Measurements from ENCODE around the gene TIMM10. TPM values are rescaled to one million over a fixed set of nuclear protein-coding genes. Genes with fewer than 3 reads are reported as not detected.
"Not testable (repeated sequence)": the region's sequence is repeated elsewhere in the genome, so short reads cannot be mapped to it uniquely, and the experiment has no call there.

The TIMM10 gene
- total and polyA plus RNA-seq, 8 donors: 1.7 to 79.6 (median 48.9) TPM

GRCh38 chr11:57536947-57537619 lies 6.5 kb upstream of the TIMM10 start, which contains the start of gene SMTNL1:
SMTNL1 (plus strand) TSS chr11:57537595; CDS start chr11:57542643, 5,048 bp downstream.
- no peak for TF ChIP-seq EP300 (IDR thresholded peaks at IDR 0.05)
- no peak for TF ChIP-seq POLR2AphosphoS5 (IDR thresholded peaks at IDR 0.05)
- no peak for TF ChIP-seq POLR2A (IDR thresholded peaks at IDR 0.05)
- no peak for TF ChIP-seq CTCF (IDR thresholded peaks at IDR 0.05)
- intact Hi-C loops (cut with DNase I; ENCODE audit: low total_unique reads): no loop called here
- Histone ChIP-seq H3K27ac (no peak within 1 kb of the TSS), H3K4me3 (no peak within 1 kb of the TSS), H3K27me3 (no peaks in the 10 kb centered on the region), H3K4me1 (no peaks in the 10 kb centered on the region), H3K36me3 (peaks cover 0 to 6% (median 0%) of the 10 kb centered on the region in 4 donors), H3K9me3 (no peaks in the 10 kb centered on the region)
- WGBS, 5 donors: 48 to 76% (median 65%) methylated on average over 14 of the region's 14 CpGs
- no peak for DNase-seq

GRCh38 chr11:57534449-57534848 lies 3.9 kb upstream of the TIMM10 start:
- intact Hi-C loops (cut with DNase I; ENCODE audit: low total_unique reads); H3K27ac ChIP-seq; H3K27me3 ChIP-seq; H3K4me3 ChIP-seq; DNase-seq; H3K9me3 ChIP-seq; H3K36me3 ChIP-seq: not testable (repeated sequence)
- 90 to 96% (median 94%) methylated on average over 7 of the region's 7 CpGs for WGBS, 5 donors
- peaks cover 7 to 17% (median 13%) of the 10 kb centered on the region in 4 donors for H3K4me1 ChIP-seq

GRCh38 chr11:57530215-57530595 lies 349 bp downstream of the TIMM10 start:
- no peak for DNase-seq
- Histone ChIP-seq H3K36me3 (peaks cover 0 to 18% (median 16%) of the 10 kb centered on the region in 4 donors), H3K27me3 (no peaks in the 10 kb centered on the region), H3K9me3 (no peaks in the 10 kb centered on the region), H3K4me1 (peaks cover 8 to 28% (median 18%) of the 10 kb centered on the region in 4 donors), H3K4me3 (peak overlapping the region; percentile 58 to 76 (median 73)), H3K27ac (peak overlapping the region; percentile 20 to 82 (median 78))
- intact Hi-C loops (cut with DNase I; ENCODE audit: low total_unique reads): no loop called here
- WGBS, 5 donors: 0 to 3% (median 1%) methylated on average over 9 to 17 of the region's 17 CpGs
- TF ChIP-seq POLR2A (IDR thresholded peaks at IDR 0.05) (no peak), POLR2AphosphoS5 (IDR thresholded peaks at IDR 0.05) (no peak), CTCF (IDR thresholded peaks at IDR 0.05) (no peak), EP300 (IDR thresholded peaks at IDR 0.05) (no peak)

- Histone ChIP-seq H3K27me3 (no peaks in the 10 kb centered on the region), H3K4me3 (no peak overlapping the region), H3K9me3 (no peaks in the 10 kb centered on the region), H3K27ac (no peak overlapping the region), H3K36me3 (peaks cover 0 to 18% (median 16%) of the 10 kb centered on the region in 4 donors), H3K4me1 (peaks cover 8 to 28% (median 18%) of the 10 kb centered on the region in 4 donors)
- DNase-seq: no peak
- intact Hi-C loops (cut with DNase I; ENCODE audit: low total_unique reads): loop anchor here (5.0 kb wide), 1 partner anchor 37 kb away; no protein-coding TSS in a partner anchor
- TF ChIP-seq EP300 (IDR thresholded peaks at IDR 0.05) (no peak), CTCF (IDR thresholded peaks at IDR 0.05) (no peak), POLR2A (IDR thresholded peaks at IDR 0.05) (no peak), POLR2AphosphoS5 (IDR thresholded peaks at IDR 0.05) (no peak)
Measured at GRCh38 chr11:57529012-57529411, 1.5 kb downstream of the TIMM10 start.

Data from stomach (tissue), 9 donors.